ENCODE results near the gene TMEM106C.
"Not testable (repeated sequence)": the region's sequence is repeated elsewhere in the genome, so short reads cannot be mapped to it uniquely, and the experiment has no call there.

Gene TMEM106C

DNA sequence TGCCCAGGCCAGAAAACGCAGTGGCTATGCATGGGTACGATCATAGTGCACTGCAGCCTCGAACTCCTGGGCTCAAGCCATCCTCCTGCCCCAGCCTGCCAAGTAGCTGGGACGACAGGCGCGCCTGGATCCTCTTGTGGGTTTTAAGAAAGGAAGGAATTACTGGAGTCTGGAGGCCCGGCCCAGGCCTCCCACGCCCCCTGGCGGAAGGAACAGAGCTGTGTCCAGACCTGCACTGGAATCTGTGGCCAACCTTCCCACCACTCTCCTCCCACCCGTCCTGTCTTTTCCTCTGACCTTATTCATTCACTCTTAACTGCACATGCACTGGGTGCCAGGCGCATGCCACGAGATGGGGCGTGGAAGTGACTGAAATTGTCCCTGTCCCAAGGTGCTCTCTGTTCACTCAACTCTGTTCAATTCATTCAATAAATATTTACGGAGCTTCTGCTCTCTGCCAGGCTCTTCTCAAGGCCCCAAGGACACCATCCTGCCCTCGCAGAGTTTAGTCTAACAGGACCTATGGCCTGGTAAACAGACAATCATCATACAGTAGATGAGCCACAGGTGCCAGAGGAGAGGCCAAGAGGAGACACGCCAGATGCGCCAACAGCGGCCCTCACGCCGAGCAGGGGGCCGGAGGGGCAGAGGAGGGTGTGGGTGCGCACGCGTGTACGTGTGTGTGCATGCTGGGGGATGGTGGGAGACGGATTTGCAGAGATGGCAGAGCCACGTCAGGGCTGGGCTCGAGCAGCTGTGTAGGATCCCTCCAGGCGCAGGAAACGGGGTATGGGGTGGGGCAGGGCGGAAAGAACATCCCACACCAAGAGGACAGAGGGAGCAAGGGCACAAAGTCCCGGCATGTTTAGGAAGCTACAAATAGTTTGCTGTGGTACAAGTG is 13.7 kb upstream of the TMEM106C start:
- peak; percentile 26 for DNase-seq (ENCODE audit: low spot score)

DNA sequence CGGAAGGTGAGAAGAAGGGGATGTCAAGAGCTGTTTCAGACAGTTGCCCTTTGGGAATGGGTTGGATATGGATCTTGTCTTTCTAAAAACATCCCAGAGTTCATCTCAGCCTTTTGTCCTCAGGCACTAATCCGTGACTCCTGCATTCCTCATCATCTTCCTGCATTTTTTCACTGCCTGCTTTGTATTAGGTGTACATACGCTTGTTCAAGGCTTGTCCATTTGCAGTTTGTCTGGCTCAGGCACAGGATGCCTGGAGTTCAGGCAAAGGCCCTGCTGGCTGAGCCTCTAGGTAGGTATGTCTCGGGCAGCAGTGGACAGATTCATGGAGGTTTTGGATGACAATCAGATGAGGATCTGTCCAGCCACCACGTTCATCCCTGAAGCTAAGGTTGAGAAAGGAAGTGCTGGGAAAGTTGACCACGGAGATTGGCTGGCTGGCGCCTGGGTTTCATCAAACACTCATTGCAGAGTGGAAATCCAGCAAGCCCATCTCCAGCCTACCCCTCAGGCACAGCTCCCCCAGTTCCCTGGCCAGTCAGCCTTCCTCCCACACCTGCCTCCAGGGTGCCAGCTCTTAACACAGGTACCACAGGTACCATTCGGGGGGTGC is 12.4 kb upstream of the TMEM106C start:
- no peak for DNase-seq (ENCODE audit: low spot score)

DNA sequence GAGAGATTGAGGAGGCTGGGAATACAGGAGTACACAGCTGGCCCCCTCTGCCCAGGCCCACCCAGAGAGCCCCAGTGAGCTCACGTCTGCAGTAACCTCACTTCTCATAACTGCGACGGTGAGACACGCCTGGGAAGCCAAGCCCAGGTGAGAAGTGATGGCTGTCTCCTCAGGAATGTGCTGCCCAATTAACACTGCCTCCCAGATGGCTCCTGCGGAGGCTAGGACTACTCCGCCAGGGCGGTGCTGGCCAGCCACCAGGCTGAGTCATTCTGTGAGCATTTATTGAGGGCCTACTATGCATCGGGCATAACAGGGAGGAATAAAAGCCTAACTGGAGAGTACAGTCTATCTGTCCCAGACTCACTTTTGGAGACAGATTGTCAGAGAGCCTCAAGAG is 9.3 kb upstream of the TMEM106C start:
- DNase-seq (ENCODE audit: low spot score): no peak

DNA sequence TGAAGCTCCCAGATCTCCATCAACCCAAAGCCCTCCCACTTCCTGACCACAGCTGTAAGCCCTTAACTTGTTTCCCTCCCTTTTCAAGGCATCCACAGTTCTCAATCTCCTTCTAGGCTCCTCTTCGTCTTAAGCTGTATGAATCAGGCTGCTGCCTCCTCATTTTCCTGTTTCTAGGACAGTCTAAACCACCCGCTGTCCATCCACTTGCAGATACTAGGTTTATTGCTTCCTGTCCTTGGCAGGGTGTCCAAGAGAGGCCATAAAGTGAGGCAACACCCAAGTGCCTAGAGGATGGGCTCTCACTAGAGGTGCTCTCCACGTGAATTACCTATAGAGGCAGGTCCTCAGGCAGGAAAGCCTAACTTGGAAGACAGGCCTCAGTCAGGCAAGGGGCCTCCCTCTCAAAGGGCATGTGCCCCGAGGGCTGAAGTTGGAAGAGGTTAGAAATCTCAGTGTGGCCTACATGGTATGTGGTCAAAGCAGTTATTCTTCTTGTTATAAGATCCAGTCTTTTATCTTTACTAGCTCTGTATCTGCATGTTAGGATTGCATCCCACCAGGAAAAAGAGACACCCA is 8.8 kb upstream of the TMEM106C start:
- DNase-seq (ENCODE audit: low spot score): no peak

DNA sequence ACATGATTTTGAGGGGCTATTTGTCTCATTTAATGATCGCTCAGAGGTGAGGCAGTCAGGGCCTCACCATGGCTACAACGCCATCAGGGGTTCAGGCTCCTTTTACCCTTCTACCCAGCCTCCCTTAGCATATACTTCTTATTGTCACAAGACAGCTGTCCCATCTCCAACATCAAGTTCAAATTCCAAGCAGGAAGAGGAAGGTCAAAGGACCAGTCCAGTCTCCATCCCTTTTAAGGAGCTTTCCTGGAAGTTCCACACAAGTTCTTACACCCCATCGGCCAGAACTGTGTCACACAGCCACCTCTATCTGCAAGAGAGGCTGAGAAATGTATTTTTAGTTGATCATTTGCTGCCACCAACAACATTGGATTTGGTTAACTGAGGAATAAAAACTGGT is 8.3 kb upstream of the TMEM106C start:
- DNase-seq (ENCODE audit: low spot score): no peak

DNA sequence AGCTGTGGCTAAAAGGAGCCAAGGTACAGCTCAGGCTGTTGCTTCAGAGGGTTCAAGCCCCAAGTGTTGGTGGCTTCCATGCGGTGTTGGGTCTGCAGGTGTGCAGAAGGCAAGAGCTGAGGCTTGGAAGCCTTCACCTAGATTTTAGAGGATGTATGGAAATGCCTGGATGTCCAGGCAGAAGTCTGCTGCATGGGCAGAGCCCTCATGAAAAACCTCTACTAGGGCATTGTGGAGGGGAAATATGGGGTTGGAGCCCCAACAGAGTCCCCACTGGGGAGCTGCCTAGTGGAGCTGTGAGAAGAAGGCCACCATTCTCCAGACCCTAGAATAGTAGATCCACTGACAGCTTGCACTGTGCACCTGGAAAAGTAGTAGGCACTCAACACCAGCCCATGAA is 5.7 kb upstream of the TMEM106C start:
- not testable (repeated sequence) for DNase-seq (ENCODE audit: low spot score)

DNA sequence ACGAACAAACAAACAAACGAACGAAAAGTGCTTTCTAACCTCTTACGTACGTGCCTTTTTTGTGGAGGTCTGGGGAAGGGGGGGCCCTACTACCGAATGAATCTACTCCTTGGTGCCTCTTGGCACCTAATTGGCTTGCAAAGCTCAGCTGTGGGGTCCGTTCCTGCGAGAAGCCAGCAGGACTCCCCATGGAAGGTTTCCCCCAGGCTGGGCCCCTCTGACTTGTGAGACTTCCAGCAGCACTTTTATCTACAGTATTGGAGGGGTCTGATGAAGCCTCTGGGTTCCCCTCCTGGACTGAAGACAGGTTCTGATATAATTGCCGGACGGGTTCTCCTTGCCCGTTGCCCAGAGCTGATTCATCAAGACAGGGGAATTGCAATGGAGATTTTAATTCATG is 1.2 kb upstream of the TMEM106C start:
- DNase-seq (ENCODE audit: low spot score): no peak

DNA sequence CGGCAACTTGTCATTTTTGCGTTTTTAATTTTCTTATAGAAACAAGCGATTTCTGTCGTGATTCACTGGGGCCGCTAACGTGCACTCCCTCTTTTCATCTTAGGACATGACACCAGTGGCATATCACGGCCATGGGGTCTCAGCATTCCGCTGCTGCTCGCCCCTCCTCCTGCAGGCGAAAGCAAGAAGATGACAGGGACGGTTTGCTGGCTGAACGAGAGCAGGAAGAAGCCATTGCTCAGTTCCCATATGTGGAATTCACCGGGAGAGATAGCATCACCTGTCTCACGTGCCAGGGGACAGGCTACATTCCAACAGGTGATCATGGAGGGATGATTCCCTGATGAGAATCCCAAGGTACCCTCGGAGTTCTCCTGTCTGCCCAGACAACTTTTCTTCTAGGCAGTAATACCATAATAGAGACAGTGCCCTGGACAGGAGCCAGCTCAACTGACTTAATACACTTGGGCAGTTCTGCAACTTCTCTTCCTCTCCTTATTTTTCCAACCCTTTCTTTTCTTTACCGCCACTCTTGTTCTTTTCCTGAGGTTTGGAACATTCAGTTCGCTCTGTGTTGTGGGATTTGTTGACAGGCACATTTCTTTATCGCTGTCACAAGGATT is 821 bp downstream of the TMEM106C start:
- DNase-seq (ENCODE audit: low spot score): no peak

DNA sequence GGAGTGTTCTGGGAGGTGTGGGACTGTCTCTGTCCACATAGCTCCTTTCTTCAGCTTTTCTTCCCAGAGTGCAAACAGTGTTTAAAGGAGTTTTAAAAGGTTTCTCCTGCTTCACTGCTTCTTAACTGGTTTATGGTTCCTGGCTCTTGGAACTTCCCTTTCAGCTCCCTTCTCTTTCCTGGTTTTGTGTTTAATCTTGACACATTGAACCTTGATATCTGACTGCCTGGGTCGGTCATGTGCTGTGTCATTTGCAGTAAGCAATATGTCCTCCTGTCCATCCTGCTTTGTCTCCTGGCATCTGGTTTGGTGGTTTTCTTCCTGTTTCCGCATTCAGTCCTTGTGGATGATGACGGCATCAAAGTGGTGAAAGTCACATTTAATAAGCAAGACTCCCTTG is 2.2 kb downstream of the TMEM106C start:
- DNase-seq (ENCODE audit: low spot score): no peak

DNA sequence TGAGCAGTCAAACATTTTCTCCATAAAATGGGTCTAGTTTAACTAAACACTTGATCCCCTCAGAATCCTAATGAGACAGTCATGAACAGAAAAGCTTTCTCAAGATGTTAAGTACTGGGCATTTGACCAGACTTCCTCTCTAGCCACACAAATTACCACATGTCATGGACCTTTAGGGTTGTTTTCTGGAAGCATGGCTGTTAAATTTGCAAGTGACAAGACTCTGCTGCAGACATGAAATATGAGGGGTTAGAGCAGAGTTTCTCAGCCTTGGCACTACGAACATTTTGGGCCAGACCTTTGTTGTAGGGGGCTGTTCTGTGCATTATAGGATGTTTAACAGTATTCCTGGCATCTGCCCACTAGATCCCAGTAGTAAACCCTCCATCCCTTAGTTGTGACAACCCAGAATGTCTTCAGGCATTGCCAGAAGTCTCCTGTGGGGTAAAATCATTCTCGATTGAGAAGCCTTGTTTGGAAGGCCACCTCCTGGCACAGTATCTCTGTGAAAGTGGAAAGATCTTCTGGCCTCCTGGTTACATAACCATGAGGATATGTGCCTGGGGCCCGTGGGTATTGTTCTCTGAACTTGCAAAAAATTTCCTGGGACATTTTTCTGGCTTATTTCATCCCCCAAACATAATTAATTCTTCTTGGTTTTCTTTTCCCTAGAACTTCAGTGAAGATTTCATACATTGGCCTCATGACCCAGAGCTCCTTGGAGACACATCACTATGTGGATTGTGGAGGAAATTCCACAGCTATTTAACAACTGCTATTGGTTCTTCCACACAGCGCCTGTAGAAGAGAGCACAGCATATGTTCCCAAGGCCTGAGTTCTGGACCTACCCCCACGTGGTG is 4.3 kb downstream of the TMEM106C start:
- no peak for DNase-seq (ENCODE audit: low spot score)

DNA sequence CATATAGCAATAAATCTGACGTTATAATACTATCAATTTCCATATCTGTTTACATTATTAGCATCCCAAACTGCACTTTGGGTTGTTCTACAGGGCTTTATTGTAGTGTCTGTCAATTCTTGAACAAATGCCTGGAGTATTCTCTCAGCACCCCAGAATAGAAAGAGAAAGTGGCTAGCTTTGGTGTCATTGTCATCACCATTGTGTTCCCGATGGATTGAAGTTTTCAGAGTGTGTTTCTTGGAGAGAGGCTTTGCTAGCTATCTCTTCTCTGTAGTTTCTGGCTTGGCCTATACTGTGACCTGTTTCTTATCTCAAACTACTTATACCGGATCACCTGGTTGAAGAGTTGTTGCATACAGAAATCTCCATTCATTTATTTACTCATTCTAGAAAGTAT is 6.4 kb downstream of the TMEM106C start:
- DNase-seq (ENCODE audit: low spot score): no peak

DNA sequence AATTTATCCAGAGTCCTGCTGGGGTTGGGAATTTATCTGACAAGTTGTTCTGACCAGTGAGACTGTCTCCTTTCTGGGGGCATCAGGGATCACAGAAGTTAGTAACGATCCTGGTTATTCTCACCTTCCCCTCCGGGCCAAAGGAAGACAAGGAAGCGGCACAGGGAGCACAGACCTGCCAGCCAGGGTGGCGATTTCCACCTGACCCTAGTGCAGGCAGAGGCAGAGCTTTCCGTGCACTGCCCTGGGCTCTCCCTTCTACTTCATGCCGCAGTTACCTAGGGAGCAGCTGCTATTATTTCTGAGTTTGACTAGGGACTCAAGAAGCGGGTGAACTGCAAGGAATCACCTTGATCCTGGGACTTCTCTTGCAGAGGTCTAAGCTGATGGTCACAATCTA is 7.4 kb downstream of the TMEM106C start:
- no peak for DNase-seq (ENCODE audit: low spot score)

DNA sequence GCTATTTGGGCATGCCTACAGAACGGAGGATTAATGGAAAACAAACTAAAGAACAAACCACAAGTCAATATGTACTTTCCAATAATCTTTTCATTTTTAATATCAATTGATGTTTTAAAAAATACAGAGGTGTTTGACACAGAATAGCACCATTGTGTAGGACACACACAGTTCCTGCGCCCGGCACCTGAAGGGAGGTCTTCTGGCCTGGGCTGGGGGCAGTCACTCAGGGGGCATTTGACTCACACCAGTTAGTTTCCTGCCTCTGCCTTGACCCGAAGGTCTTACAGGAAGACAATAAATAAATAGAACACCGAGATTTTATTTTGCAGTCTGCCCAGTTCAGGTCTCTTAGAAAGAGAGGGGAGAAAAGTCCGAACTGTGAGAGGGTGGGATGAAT is 9.5 kb downstream of the TMEM106C start:
- DNase-seq (ENCODE audit: low spot score): no peak

DNA sequence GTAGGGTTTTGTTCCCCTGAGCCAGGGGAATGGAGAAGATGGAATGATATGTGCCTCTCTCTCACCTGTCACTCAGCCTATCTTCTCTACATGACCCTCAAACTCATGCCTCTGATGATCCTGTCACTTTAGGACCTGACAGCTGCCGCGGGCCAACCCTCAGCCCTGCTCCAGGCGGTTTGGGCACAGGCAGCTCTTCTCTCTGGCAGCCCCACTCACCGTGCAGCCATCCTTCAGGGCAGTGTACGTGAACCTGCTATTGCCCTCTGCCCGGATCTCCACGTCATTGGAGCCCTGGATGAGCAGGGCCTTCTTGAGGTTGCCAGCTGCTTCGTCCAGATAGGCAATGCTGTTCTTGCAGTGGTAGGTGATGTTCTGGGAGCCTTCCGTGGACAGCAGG is 10.5 kb downstream of the TMEM106C start:
- DNase-seq (ENCODE audit: low spot score): no peak

DNA sequence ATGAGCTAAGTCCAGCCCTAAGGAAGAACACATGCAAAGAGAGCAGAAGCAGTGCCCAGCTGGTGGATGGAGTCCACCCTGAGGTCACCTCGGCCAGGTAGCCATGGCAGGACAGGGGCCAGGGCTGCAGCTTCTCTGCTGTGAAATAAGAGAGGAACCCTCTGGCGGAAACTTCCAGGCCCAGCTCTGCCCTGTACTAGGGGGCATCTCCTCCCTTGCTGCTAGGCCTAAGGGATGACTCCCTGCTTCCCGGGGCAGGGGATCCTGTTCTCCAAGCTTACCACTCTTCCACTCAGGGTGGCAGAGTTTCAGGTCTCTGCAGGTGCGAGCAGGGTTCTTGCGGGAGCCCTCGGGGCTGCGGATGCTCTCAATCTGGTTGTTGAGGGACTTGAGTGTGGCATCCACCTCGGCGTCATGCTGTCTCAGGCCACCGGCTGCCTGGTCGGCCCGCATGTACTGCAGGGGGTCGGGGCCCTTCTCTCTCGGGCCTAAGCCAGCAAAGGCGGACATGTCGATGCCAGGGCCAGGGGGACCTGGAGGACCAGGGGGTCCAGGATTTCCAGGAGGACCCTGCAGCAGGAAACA is 11.7 kb downstream of the TMEM106C start:
- DNase-seq (ENCODE audit: low spot score): no peak

DNA sequence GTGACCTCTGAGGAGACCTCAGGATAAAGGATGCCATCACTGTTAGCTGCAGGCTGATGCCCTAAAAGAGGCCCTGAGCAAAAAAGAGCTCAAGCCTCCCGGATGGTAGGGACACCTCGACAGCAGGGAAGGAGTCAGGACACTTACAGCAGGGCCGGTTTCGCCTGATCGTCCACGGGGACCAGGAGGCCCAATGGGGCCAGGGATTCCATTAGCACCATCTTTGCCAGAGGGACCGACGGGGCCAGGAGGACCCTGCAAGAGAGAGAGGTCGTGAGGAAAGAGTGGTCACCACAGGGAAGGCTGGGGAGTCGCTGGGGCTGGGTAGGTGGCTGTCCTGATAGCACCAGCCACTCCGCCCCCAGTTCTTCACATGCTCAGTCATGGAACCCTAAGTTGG is 12.4 kb downstream of the TMEM106C start:
- DNase-seq (ENCODE audit: low spot score): no peak

DNA sequence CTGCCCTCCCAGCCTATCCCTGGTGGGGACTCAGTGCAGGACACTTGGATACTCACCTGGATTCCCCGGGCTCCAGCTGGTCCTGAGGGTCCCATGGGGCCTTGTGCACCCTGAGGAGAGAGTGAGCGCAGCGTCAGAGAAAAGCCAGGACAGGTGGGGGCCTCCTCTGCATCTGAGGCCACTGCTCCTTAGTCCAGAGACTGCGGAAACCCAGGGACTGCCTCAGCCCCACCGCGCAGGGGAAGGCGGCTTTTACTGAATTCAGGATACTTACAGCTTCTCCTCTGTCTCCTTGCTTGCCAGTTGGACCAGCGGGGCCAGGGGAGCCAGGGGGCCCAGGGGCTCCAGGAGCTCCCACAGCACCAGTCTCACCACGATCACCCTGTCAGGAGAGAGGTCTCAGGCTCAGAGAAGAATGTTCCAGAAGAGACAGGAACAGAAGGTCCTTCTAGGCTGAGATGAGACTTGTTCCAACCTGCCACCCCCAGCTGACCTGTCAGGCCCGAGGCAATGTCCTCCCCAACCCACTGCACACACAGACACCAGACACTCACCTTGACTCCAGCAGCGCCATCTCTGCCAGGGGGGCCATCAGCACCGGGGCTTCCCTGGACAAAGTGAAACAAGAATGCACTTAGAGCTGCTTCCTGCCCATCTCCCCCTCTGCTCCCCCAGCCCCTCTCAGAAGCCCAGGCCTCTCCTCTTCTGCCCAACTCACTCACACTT is 13.8 kb downstream of the TMEM106C start:
- no peak for DNase-seq (ENCODE audit: low spot score)

DNA sequence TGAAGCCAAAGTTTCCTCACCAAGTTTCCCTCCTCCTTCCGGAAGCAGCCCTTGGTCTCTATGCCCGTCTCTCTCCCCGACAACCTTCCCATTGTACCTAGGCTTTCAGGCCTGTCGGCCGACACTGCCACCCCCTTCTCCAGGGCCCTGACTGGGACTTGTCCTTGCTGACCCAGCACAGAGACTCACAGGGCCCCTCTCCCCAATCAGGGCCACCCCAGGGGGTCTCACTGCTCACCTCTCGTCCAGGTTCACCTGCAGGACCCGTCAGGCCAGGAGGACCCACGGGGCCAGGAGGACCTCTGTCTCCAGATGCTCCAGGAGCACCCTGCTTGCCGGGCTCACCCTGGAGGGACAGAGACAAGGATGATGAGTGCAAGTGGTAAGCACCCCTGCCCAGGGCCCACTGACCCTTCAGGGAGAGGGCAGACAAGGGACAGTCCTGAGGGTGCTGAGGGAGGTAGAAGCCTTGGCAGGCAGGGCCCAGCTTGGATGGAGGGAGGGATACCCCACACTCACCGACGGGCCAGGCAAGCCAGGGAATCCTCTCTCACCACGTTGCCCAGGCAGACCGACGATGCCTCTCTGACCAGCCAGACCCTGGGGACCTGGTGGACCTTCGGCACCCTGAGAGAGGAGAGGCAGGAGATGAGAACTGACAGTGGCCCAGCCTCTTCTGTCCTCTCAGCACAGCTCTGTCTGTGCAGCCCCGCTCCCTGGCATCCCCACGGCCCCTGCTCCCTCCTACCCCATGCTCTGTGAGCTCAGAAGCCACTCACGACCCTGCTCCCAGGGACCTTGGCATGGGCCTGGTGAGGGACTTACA is 14.6 kb downstream of the TMEM106C start:
- no peak for DNase-seq (ENCODE audit: low spot score)

DNA sequence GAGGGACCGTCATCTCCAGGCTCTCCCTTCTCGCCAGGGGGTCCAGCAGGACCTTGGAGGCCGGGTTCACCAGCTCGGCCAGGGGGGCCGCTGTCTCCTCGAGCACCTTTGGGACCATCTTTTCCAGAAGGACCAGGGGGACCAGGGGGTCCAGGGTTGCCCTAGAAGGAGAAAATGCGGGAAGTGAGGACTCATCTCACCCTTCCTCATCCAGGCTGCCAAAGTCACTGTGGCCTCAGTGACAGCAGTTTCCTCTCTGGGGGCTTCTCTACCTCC is 15.1 kb downstream of the TMEM106C start:
- no peak for DNase-seq (ENCODE audit: low spot score)

DNA sequence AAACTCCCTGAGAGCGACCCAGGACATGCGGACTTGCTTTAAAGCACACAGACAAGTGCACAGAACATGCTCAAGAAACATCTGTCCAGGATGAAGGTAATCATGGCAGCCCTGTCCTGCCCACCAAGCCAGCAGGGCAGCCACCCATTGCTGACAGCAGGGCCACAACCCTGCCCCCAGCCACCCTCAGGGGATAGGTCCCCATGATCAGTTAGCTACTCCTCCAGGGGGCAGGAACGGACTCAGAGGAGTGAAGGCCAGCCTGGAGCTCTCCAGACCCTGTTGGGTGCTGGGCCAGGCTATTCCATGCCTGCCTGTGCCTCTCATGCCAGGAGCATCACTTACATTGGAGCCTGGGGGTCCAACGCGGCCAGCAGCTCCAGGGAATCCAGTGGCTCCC is 15.8 kb downstream of the TMEM106C start:
- DNase-seq (ENCODE audit: low spot score): no peak
